ENCODE data around the gene RBM15B.

DNA sequence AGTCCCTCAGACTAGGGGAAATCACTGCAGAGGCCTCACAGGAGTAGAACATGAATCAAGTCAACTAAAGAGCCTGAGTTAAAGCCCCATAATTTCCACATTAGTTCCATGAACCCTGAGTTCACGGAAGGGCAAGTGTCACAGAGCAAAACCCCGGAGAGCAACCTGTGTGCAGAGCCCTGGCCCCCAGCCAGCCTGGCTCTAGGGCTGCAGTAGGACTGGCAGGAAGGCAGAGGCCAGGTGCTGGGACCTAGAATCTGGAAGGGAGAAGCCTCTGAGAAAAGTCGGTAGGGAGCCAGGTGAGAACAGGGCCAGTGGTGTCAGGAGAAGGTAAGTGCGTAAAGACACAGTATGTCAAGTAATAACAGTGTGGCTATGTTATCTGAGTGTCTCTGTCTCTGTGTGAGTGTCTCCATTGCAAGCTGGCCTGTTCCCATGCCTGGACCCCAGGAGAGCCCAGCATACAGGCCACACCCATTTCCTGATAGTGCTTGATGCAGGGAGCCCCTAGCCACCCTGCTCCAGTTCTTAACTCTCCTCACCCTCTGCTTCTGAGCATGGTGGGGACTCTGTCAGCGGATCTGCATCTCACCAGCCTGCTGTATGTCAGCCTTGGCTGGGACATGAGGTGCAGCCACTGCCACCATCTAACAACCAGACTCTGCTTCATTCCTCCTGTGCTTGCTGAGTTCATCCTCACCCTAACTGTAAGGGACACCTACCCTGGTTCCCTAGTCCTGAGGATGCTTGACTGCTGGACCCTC is 17.2 kb upstream of the RBM15B start:
- TF ChIP-seq, protein P1, sequence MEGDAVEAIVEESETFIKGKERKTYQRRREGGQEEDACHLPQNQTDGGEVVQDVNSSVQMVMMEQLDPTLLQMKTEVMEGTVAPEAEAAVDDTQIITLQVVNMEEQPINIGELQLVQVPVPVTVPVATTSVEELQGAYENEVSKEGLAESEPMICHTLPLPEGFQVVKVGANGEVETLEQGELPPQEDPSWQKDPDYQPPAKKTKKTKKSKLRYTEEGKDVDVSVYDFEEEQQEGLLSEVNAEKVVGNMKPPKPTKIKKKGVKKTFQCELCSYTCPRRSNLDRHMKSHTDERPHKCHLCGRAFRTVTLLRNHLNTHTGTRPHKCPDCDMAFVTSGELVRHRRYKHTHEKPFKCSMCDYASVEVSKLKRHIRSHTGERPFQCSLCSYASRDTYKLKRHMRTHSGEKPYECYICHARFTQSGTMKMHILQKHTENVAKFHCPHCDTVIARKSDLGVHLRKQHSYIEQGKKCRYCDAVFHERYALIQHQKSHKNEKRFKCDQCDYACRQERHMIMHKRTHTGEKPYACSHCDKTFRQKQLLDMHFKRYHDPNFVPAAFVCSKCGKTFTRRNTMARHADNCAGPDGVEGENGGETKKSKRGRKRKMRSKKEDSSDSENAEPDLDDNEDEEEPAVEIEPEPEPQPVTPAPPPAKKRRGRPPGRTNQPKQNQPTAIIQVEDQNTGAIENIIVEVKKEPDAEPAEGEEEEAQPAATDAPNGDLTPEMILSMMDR (IDR thresholded peaks at IDR 0.05), result no peak
- TF ChIP-seq EP300 (IDR thresholded peaks at IDR 0.05; ENCODE audit: low read depth) (no peak), POLR2AphosphoS5 (IDR thresholded peaks at IDR 0.05) (no peak)

All from transverse colon (tissue), 4 donors.